Nephron (organoid): ENCODE results near the gene ZMIZ1.

Experiments used
- H3K27ac Mint-ChIP-seq, 3 experiments: 2 replicates each; pipeline ENCODE4 v1.8.0; 2020; ENCODE audit warnings: mixed read lengths in 3 of 3, mild to moderate bottlenecking in 2 of 3, moderate library complexity in 1 of 3
- H3K27me3 Mint-ChIP-seq: 2 replicates; pipeline ENCODE4 v1.8.0; 2021; ENCODE audit warnings: low read depth, mild to moderate bottlenecking, moderate library complexity, mixed read lengths
- H3K36me3 Mint-ChIP-seq: 2 replicates; pipeline ENCODE4 v1.8.0; 2020; ENCODE audit warnings: low read depth, mixed read lengths
- H3K4me1 Mint-ChIP-seq: 2 replicates; pipeline ENCODE4 v1.8.0; 2020; ENCODE audit warnings: mixed read lengths
- H3K4me3 Mint-ChIP-seq, 3 experiments: 2 replicates each; pipeline ENCODE4 v1.8.0; 2020; ENCODE audit warnings: mild to moderate bottlenecking in 3 of 3, mixed read lengths in 3 of 3, moderate library complexity in 2 of 3
- H3K9me3 Mint-ChIP-seq: 2 replicates; pipeline ENCODE4 v1.8.0; 2020; ENCODE audit warnings: mixed read lengths
- TF ChIP-seq, protein P1 (sequence below), 3 experiments: fragments of 200-600 bp; sonication (generic); IDR thresholded peaks; one replicate each; pipeline ENCODE4 v1.5.0; 2021; ENCODE audit warnings: antibody characterized with exemption in 3 of 3; ENCODE audit not compliant: unreplicated experiment in 3 of 3

ZMIZ1 gene

DNA sequence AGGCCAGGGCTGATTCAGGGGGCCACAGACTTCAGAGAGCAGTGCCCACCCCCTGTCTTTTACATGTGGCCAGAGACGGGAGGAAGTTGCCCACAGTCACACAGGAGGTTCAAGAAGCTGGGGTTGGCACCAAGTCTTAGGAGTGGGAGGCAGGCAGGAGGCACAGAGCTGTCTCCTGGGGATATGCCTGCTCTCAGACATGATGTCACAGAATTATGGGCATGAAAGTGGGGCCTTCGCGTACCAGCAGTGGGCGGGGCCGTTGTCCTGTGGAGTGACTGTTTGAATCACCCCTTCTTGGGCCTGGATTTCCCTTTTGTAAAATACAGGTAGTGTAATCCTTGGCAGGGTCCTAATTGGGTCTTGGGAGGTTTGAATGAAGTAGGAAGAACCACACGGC is 197.3 kb downstream of the ZMIZ1 start:
- peak overlapping the region in 1 of 3 experiments; percentile 32 for H3K27ac Mint-ChIP-seq
- TF ChIP-seq, protein P1, sequence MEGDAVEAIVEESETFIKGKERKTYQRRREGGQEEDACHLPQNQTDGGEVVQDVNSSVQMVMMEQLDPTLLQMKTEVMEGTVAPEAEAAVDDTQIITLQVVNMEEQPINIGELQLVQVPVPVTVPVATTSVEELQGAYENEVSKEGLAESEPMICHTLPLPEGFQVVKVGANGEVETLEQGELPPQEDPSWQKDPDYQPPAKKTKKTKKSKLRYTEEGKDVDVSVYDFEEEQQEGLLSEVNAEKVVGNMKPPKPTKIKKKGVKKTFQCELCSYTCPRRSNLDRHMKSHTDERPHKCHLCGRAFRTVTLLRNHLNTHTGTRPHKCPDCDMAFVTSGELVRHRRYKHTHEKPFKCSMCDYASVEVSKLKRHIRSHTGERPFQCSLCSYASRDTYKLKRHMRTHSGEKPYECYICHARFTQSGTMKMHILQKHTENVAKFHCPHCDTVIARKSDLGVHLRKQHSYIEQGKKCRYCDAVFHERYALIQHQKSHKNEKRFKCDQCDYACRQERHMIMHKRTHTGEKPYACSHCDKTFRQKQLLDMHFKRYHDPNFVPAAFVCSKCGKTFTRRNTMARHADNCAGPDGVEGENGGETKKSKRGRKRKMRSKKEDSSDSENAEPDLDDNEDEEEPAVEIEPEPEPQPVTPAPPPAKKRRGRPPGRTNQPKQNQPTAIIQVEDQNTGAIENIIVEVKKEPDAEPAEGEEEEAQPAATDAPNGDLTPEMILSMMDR (IDR thresholded peaks at IDR 0.05; ENCODE audit: unreplicated experiment in 3 of 3), result no peak
- H3K4me1 Mint-ChIP-seq, result peaks cover 61% of the 10 kb centered on the region
- H3K27me3 Mint-ChIP-seq, result no peaks in the 10 kb centered on the region
- H3K36me3 Mint-ChIP-seq, result peaks cover 17% of the 10 kb centered on the region
- no peak overlapping the region for H3K4me3 Mint-ChIP-seq
- no peaks in the 10 kb centered on the region for H3K9me3 Mint-ChIP-seq

GRCh38 chr10:79266543-79267312 is 198.0 kb downstream of the ZMIZ1 start:
- H3K9me3 Mint-ChIP-seq, result no peaks in the 10 kb centered on the region
- H3K4me3 Mint-ChIP-seq, result no peak overlapping the region
- peaks cover 17% of the 10 kb centered on the region for H3K36me3 Mint-ChIP-seq
- H3K4me1 Mint-ChIP-seq, result peaks cover 59% of the 10 kb centered on the region
- TF ChIP-seq, protein P1 (IDR thresholded peaks at IDR 0.05; ENCODE audit: unreplicated experiment in 3 of 3), result no peak
- peak overlapping the region in 1 of 3 experiments; percentile 27 for H3K27ac Mint-ChIP-seq
- H3K27me3 Mint-ChIP-seq, result no peaks in the 10 kb centered on the region

DNA sequence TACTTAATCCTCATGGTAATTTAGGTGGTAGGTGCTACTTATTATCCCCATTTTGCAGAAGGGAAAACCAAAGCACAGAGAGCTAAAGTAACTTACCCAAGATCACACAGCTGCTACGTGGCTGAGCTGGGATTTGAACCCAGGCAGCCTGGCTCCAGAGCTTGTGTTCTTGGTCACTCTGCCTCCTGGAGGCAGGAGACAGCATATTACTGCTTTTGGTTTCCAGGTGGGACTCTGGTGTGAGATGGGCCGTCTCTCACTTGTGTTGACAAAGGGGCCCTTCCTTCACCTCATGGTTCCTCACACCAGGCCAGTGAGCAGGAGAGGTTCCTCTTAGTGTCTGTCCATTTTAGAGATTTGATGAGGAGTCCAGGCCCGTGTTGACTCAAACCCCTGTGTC is 198.7 kb downstream of the ZMIZ1 start:
- no peaks in the 10 kb centered on the region for H3K27me3 Mint-ChIP-seq

DNA sequence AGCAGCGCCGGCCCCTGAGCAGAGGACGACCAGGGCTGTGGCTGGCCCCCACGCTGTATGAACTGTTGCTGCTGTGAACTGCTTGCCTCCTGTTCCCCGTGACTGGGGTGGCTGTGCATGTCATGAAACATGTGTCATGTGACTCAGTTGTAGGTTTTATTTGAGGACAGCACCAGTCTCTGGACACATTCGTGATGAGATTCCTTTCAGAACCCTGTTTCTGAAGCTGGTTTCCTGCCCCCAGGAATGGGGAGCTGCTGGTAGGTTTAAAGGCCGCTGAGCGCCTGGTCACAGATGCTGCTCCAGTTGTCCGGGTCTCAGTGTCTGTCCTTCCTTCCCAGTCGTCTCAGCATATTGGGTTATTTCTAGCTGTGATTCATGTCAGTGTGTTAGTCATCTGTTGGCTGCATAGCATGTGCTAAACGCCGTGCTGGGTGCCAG is 199.4 kb downstream of the ZMIZ1 start:
- TF ChIP-seq, protein P1 (IDR thresholded peaks at IDR 0.05; ENCODE audit: unreplicated experiment in 3 of 3), result no peak
- Mint-ChIP-seq H3K4me3 (no peak overlapping the region), H3K27me3 (no peaks in the 10 kb centered on the region), H3K36me3 (peaks cover 15% of the 10 kb centered on the region), H3K27ac (peak overlapping the region; percentile 12 to 32 (median 30)), H3K4me1 (peaks cover 56% of the 10 kb centered on the region), H3K9me3 (no peaks in the 10 kb centered on the region)

More for the DNA sequence above, 198.7 kb downstream of the ZMIZ1 start:
- H3K36me3 Mint-ChIP-seq, result peaks cover 19% of the 10 kb centered on the region
- H3K27ac Mint-ChIP-seq, result peak overlapping the region in 1 of 3 experiments; percentile 27
- TF ChIP-seq, protein P1 (IDR thresholded peaks at IDR 0.05; ENCODE audit: unreplicated experiment in 3 of 3), result no peak
- H3K4me3 Mint-ChIP-seq, result no peak overlapping the region
- peaks cover 58% of the 10 kb centered on the region for H3K4me1 Mint-ChIP-seq
- H3K9me3 Mint-ChIP-seq, result no peaks in the 10 kb centered on the region

- H3K9me3 Mint-ChIP-seq, result no peaks in the 10 kb centered on the region
- TF ChIP-seq, protein P1 (IDR thresholded peaks at IDR 0.05; ENCODE audit: unreplicated experiment in 3 of 3), result no peak
- H3K27me3 Mint-ChIP-seq, result no peaks in the 10 kb centered on the region
- peak overlapping the region; percentile 12 to 32 (median 30) for H3K27ac Mint-ChIP-seq
- H3K4me3 Mint-ChIP-seq, result no peak overlapping the region
- peaks cover 15% of the 10 kb centered on the region for H3K36me3 Mint-ChIP-seq
- H3K4me1 Mint-ChIP-seq, result peaks cover 61% of the 10 kb centered on the region
These were observed 200.0 kb downstream of the ZMIZ1 start for GRCh38 chr10:79268742-79269141.

DNA sequence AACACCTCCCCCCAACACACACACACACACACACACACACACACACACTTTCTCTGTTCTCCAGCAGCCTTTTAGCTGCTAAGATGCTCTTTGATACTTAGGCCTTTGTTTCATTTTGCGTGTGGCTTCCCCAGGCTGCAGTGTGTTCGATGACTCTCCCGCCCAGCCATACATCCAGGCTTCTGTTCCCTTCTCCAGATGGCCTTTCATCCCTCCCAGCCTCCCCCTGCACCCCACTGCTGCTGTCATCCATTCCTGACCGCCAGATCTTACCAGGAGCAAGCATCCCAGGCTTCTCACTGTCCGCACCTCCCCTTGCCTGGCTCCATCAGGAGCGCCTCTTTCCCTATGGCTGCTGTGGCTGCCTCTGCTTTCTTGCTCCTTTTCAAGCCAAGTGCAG is 200.7 kb downstream of the ZMIZ1 start:
- no peaks in the 10 kb centered on the region for H3K9me3 Mint-ChIP-seq

More for the DNA sequence above, 200.7 kb downstream of the ZMIZ1 start:
- H3K36me3 Mint-ChIP-seq, result peaks cover 15% of the 10 kb centered on the region
- TF ChIP-seq, protein P1 (IDR thresholded peaks at IDR 0.05; ENCODE audit: unreplicated experiment in 3 of 3), result no peak
- H3K4me3 Mint-ChIP-seq, result no peak overlapping the region
- no peaks in the 10 kb centered on the region for H3K27me3 Mint-ChIP-seq
- H3K4me1 Mint-ChIP-seq, result peaks cover 66% of the 10 kb centered on the region
- peak overlapping the region in 2 of 3 experiments; percentile 6 to 24 for H3K27ac Mint-ChIP-seq
